Lung (tissue), 12 donors: ENCODE measurements around the gene TM7SF3. TPM values are rescaled to one million over a fixed set of nuclear protein-coding genes. Genes with fewer than 3 reads are reported as not detected.

Experiments used
- ATAC-seq: fragments of 200-7000 bp; cut with Tn5 transposase; one replicate; pipeline ENCODE4 v1.9.1; 2020; ENCODE audit warnings: moderate number of reproducible peaks; ENCODE audit not compliant: insufficient read depth, low FRiP score
- DNase-seq, 3 donors: peaks; one replicate each; pipeline ENCODE4 v3.0.0-alpha.2; 2013 to 2017
- H3K27ac ChIP-seq, 2 donors: one replicate each; pipeline ENCODE4 v1.5.1; 2013; ENCODE audit warnings: mild to moderate bottlenecking in 2 of 2, moderate library complexity in 2 of 2, control low read depth in 1 of 2, inconsistent platforms in 1 of 2, low read depth in 1 of 2, low read length in 1 of 2
- H3K27me3 ChIP-seq, 3 donors: one replicate each; pipeline ENCODE4 v1.5.1; 2013; ENCODE audit warnings: low read length in 2 of 3; ENCODE audit not compliant: control insufficient read depth in 3 of 3, insufficient read depth in 3 of 3
- H3K36me3 ChIP-seq, 4 donors: one replicate each; pipeline ENCODE4 v1.5.1; 2013; ENCODE audit warnings: low read length in 4 of 4, mild to moderate bottlenecking in 1 of 4, moderate library complexity in 1 of 4; ENCODE audit not compliant: control insufficient read depth in 4 of 4, insufficient read depth in 4 of 4
- H3K4me1 ChIP-seq, 5 donors: one replicate each; pipeline ENCODE4 v1.5.1; 2013; ENCODE audit warnings: low read length in 5 of 5, mild to moderate bottlenecking in 2 of 5, moderate library complexity in 1 of 5; ENCODE audit not compliant: control insufficient read depth in 5 of 5, insufficient read depth in 5 of 5
- H3K4me3 ChIP-seq: one replicate; pipeline ENCODE4 v1.5.1; 2013; ENCODE audit warnings: mild to moderate bottlenecking, control low read depth, moderate library complexity
- H3K9ac ChIP-seq, 2 donors: one replicate each; pipeline ENCODE4 v1.5.1; 2013; ENCODE audit warnings: low read length in 2 of 2, control low read depth in 1 of 2; ENCODE audit not compliant: insufficient read depth in 1 of 2
- H3K9me3 ChIP-seq, 4 donors: one replicate each; pipeline ENCODE4 v1.5.1; 2013; ENCODE audit warnings: low read length in 3 of 4, mild to moderate bottlenecking in 1 of 4, moderate library complexity in 1 of 4; ENCODE audit not compliant: control insufficient read depth in 4 of 4, insufficient read depth in 3 of 4
- WGBS, 2 donors: extraction: QIAGEN DNeasy Blood & Tissue Kit; methylation state at CpG; one replicate each; pipeline ENCODE4 v1.1.7; 2013; 5-methylcytosine and 5-hydroxymethylcytosine counted together
- polyA plus RNA-seq, 2 donors: library from polyadenylated mRNA; stranded (reverse); fragments of 200-250 nt; gene quantifications; one replicate each; pipeline ENCODE4 v1.2.1, GENCODE V29; 2013
- total RNA-seq, 2 donors: library from RNA; depleted of rRNA in 1 of 2; stranded (reverse); fragments of >200 nt in 1 of 2; gene quantifications; one replicate each; pipeline ENCODE4 v1.2.1, GENCODE V29; 2014 to 2021
- TF ChIP-seq, protein P1 (sequence below): IDR thresholded peaks from 2 replicates; pipeline ENCODE4 v1.5.1; 2012; ENCODE audit warnings: mild to moderate bottlenecking; ENCODE audit errors: control extremely low read depth, extremely low read depth
- donor health status: control.
- donor health status: control.
- donor health status: Bipolar disorder and iron deficiency.
- donor health status: healthy.
- donor health status: DM: yes; HTN: yes; CAD: no.

TM7SF3 gene
- total and polyA plus RNA-seq, 4 donors: 28.4 to 60.4 (median 45.8) TPM

GRCh38 chr12:27006797-27007467, 7.3 kb downstream of the TM7SF3 start:
- no peak for DNase-seq
- Histone ChIP-seq H3K4me3 (no peak overlapping the region), H3K4me1 (peaks cover 0 to 12% (median under 1%) of the 10 kb centered on the region in 5 donors), H3K27ac (no peak overlapping the region), H3K9ac (no peak overlapping the region), H3K36me3 (peaks cover 0 to 4% (median 0%) of the 10 kb centered on the region in 4 donors), H3K9me3 (no peaks in the 10 kb centered on the region), H3K27me3 (no peaks in the 10 kb centered on the region)
- 67 to 78% methylated on average over 2 of the region's 2 CpGs for WGBS, 2 donors
- ATAC-seq: no peak
- TF ChIP-seq, protein P1, sequence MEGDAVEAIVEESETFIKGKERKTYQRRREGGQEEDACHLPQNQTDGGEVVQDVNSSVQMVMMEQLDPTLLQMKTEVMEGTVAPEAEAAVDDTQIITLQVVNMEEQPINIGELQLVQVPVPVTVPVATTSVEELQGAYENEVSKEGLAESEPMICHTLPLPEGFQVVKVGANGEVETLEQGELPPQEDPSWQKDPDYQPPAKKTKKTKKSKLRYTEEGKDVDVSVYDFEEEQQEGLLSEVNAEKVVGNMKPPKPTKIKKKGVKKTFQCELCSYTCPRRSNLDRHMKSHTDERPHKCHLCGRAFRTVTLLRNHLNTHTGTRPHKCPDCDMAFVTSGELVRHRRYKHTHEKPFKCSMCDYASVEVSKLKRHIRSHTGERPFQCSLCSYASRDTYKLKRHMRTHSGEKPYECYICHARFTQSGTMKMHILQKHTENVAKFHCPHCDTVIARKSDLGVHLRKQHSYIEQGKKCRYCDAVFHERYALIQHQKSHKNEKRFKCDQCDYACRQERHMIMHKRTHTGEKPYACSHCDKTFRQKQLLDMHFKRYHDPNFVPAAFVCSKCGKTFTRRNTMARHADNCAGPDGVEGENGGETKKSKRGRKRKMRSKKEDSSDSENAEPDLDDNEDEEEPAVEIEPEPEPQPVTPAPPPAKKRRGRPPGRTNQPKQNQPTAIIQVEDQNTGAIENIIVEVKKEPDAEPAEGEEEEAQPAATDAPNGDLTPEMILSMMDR: no peak

- Histone ChIP-seq H3K27ac (no peak overlapping the region), H3K27me3 (no peaks in the 10 kb centered on the region), H3K4me1 (peaks cover 0 to 3% (median 2%) of the 10 kb centered on the region in 5 donors), H3K9ac (no peak overlapping the region), H3K4me3 (no peak overlapping the region), H3K36me3 (peaks cover 0 to 4% (median under 1%) of the 10 kb centered on the region in 4 donors), H3K9me3 (no peaks in the 10 kb centered on the region)
- ATAC-seq: no peak
- TF ChIP-seq, protein P1: no peak
- no peak for DNase-seq
- WGBS, 2 donors: 92 to 97% methylated on average over 2 of the region's 2 CpGs
Observed at GRCh38 chr12:27005495-27005894, 8.7 kb downstream of the TM7SF3 start.

DNA sequence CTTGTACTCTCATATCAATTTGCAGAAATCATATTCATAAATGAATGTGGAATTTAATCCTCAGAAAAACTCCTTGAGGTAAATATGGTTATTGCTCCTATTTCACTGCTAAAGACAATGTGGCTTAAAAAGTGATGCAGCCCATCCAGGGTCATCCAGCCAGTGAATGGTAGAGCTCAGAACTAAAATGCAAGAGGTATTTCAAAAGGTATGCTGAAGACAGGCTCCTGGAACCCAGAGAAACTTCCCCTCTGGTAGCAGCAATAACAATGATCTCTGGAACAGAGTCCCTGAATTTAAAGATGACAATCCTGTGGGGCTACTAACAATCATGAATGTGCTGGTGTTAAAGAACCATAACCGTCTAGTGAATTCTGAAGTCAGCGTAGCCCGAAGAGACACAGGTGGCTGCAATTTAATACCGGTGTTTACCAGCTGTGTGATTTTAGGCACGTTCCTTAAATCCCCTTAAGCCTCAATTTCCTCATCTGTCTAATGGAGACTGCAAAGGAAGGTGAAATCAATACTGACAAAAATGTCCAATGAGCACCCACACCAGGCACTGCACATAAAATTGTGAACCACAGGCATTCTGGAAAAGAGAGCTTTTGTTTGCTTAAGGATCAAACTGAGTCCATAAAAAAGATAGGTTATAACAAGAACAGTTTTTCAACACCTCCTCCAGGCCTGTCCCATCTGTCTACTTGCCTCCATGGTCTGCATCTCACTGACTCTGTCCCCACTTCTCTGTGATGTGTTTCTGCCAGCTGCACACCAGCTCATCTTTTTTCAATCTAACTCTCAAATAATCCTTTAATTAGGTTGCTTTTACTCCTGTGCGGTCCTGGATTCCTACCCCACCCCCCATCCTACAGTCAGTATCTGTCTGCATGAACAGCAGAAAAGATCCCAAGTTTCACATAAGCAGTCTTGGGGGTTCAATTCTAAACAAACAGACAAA, 10.5 kb downstream of the TM7SF3 start:
- ATAC-seq (no peak), DNase-seq (no peak)
- Histone ChIP-seq H3K4me3 (no peak overlapping the region), H3K27me3 (no peaks in the 10 kb centered on the region), H3K9me3 (no peaks in the 10 kb centered on the region), H3K4me1 (peaks cover 0 to 2% (median 0%) of the 10 kb centered on the region in 5 donors), H3K36me3 (peaks cover 0 to 9% (median 2%) of the 10 kb centered on the region in 4 donors), H3K9ac (no peak overlapping the region), H3K27ac (no peak overlapping the region)
- TF ChIP-seq, protein P1: no peak
- WGBS, 2 donors: 78 to 91% methylated on average over 6 of the region's 6 CpGs
